ENCODE measurements around the gene PAX3. TPM values are rescaled to one million over a fixed set of nuclear protein-coding genes. Genes with fewer than 3 reads are reported as not detected.

Gene PAX3
- total RNA-seq, 1 donor, result not detected

DNA sequence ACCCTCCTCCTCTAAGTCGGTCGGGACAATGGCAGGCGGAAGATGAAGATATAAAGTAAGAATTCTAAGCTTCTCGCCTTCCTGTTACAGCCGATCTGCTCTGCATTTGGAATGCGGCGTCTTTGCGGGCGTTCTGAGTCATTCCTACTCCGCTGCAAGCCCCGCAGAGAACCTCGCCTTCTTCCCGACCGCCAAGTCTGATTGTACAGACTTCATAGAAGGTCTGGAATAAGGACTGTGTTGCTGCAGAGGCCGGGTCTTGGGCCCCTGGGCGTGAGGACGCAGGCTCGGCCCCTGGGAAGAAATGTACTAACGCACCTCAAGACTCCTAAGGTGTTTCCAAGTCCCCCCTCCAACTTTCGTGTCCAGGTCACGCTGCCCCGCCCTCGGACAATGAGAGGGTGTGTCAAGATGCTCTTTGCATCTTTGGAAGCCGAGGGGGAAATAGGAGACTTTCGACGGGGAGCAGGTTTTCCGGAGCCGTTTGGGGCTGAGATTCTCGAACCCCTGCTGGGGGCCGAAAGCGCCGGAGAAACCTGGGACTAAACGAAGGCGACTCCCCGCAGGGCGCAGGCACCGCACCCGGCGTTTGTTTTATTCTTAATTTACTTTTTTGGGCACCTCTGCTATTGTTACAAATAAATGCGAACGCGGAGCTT is 12.7 kb upstream of the PAX3 start:
- peak in 2 of 3 donors; percentile 28 to 29 for DNase-seq (ENCODE audit: low read depth in 2 of 3, low spot score in 2 of 3)

DNA sequence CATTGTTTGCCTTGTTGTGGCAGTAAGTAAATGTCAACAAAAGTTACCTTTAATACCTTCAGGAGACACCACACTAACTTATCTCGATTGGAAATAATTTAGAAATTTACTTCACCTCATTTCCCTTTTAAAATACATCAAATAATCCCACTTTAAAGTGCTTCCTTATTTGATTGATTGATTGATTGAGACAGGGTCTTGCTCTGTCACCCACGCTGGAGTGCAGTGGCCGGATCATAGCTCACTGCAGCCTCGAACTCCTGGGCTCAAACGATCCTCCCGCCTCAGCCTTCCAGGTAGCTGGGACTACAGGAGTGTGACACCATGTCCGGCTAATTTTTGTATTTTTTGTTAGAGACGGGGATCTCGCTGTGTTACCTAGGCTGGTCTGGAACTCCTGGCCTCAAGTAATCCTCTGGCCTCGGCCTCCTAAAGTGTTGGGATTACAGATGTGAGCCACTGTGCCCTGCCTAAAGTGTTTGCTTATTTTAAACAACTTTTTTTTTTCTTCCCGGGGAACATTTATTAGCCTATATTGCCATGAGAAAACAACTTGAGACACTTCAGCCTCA is 12.0 kb upstream of the PAX3 start:
- DNase-seq (ENCODE audit: low read depth in 2 of 3, low spot score in 2 of 3), result no peak

DNA sequence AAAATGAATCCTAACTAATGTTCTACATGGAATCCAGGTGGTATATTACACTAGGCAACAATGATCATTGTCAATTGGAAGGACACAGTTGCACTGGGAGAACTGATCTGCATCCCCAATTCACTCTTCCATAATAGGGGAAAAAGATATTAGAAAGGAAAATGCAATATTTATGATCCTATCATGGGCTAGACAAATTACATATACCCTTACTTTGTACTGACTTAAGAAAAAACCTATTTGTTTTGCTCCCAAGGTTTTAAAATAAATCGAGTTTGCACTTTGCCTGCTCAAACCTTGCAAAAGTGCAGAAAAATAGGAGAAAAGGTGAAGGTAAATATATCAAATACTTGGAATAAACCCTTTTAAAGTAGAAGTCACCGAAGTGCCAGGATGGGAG is 11.0 kb upstream of the PAX3 start:
- no peak for DNase-seq (ENCODE audit: low read depth in 2 of 3, low spot score in 2 of 3)

DNA sequence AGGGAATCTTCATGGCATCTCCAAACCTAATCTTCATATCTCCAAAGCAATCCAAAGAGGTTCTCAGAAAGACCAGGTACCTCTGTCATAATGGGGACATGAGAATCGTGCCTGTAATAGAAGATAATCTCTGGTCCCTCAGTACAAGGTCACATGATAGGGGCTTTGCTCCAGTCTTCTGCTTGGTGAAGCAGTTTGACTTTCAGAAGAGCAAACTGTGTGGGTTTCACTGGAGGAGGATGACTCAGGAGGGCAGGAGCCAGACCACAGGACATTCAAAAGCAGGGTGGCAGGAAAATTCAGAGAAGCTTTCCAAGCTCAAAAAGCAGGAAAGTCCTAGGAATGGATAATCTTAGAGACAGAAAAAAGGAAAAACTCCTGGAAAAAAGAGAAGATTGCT is 10.6 kb upstream of the PAX3 start:
- no peak for DNase-seq (ENCODE audit: low read depth in 2 of 3, low spot score in 2 of 3)

DNA sequence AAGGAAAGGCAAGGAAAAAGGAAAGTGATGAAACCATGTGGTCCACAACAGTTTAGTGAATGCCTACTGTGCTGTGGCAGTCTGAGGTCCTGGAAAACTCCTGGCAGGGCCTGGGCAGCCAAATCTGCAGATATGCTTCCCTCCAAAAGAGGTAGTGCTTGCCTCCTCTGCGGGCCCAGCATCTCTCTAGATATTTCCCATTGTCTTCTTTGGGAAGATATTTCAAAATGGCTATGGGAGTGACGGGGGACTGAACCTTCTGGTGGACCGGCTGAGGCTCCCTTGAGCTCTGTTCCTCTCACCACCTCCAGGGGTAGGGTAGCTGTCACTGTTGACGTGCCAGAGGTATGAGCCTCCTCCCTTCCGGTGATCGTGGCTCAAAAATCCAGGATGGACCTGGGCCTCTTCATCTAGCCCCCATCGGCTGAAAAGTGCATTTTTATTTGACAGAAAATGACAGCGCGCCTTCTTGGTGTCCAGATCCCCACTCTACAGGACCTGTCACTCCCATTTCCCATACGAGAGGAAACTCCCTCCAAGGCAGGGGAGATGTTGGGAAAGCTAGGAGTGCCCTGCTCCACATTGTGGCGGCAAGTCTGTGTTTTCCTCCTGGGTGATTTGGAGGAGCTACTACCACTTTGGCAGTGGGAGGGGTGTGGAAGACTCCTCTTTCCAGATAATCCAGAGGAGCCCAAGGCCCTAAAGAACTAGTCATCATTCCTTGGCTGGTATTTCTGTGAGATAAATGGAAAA is 9.4 kb upstream of the PAX3 start:
- no peak for DNase-seq (ENCODE audit: low read depth in 2 of 3, low spot score in 2 of 3)

DNA sequence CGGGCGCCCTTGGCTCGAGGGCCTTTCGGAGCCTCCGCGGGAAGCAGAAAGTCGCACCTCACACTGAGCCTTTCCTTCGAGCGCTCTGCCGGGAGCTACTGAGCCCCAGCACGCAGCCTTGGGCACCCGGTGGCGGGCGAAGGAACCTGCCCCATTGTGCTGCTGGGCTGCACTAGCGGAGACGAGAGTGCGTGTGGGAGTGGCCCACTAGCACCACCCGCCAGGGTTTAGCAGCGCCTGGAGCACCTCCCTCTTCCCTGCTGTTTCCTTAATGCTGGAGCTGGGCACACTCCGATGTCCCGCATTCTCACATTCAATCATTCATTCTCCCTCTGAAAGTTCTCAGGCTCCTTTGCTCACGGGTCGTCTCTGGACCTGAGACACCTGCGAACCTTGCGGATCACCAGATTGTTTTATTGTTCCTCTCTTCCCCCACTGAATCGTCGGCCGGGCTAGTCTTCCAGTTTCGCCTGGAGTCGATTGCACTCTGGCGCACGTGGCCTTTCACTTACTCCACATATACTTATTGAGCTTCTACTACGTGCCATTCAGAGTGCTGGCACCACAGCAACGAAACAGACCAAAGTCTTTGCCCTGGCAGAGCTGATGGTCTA is 8.5 kb upstream of the PAX3 start:
- peak in 1 of 3 donors; percentile 15 for DNase-seq (ENCODE audit: low read depth in 2 of 3, low spot score in 2 of 3)

DNA sequence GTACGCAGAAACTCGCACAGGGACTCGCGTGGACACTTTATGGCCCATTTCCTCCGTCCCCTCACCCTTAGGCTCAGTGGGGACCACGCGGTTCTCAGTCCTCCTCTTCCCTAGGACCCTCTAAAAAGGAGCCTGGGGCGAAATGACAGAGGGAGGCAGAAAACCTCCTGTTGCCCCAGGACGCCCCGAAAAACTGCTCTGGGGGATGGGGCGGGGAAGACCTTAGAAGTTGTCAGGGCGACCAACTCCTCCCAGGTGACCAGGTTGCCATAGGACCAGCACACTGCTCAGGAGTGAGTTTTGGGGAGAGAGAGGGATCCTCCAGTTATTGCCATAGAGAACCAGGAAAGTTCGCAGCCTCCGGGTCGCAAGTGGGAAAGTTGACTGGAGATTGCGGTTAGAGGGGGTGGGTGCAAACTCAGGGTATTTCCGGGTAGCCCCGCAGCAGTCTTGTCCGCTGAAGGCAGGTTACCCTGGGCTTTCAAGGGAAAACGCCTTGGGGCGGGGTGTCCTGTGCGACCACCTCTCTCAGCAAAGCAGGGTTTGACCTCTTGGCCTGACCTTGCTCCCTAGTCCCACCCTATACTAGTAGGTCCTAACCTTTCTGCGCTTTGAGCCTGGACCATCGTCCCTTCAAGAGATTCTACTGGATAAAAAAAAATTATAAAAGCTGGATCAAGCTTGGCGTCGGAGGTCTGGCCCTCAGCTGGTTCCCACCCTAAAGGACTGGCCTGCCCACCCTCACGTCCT is 7.8 kb upstream of the PAX3 start:
- DNase-seq (ENCODE audit: low read depth in 2 of 3, low spot score in 2 of 3), result no peak

DNA sequence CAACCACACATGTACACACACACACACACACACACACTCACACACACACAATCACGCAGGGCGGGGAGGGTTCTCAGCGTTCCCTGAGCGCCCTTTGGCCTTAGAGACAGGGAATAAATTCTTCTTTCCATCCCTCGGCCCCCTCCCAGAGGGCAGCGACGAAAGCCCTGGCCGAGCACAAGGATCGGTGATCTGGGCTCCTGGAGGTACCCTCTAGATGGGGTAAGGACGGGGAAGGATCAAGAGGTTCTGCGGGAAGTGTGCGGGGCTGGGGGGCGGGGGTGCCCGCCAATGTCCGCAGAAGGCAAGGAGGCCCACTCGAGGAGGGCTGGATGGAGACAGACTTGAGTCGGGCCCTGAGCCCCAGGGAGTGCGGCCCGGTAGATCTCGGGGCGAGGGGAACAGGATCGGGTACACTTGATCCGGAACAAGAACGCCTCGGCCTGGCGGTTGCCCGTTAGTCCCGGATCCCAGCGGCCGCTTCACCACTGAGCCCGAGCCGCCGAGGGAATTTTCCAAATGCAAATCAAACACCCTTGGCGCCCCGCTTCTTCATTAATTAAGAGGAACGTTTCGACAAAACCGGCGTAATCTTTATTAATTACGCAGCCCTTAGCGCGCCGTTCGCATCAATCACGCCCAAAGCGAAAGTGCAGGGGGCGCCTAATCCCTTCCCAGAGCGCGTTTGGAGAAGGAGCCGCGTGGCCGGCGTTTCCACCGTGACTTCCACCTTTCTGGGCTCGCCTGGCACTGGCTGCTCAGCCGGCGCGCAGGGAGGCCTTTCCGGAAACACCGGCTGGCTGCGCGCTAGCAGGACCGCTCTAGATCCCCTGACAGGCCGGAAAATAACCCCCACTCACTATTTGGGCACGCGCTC is 7.0 kb upstream of the PAX3 start:
- DNase-seq (ENCODE audit: low read depth in 2 of 3, low spot score in 2 of 3), result peak in 2 of 3 donors; percentile 50 to 51

DNA sequence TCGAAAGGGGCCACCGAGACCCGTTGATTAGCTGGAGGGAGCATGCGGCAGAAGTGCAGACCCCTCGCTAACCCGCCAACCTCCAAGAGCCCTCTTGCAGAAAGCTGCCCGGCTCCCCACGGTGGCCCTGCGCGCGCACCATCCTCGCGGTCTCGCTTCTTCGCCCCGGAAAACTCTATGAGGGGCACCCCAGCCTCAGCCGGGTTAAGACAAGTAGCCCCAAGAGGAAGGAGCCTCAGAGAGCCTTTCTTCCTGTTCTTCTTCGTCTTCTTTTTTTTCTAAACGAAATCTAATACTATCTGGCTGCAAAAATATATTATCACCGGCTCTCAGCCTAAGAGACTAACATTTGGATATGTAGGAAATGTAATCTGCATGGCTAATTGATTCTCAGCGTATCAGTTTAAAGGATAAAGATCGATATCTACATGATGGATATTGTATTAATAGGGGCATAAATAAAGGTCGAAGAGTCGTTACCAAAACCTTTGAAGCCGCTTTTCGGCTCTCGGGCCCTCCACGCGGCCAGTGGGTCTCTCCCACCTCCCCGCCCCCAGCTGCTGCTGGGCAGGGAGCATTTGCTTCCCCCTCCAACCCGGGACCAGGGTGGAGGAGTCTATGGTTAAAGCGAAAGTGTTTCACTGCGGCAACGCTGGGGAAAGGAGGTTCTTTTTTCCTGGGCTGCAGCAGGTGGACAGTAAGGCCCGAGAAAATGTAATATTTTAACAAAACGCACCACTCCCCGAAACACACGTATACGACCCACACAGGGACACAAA is 6.1 kb upstream of the PAX3 start:
- DNase-seq (ENCODE audit: low read depth in 2 of 3, low spot score in 2 of 3), result peak in 2 of 3 donors; percentile 51 to 53

DNA sequence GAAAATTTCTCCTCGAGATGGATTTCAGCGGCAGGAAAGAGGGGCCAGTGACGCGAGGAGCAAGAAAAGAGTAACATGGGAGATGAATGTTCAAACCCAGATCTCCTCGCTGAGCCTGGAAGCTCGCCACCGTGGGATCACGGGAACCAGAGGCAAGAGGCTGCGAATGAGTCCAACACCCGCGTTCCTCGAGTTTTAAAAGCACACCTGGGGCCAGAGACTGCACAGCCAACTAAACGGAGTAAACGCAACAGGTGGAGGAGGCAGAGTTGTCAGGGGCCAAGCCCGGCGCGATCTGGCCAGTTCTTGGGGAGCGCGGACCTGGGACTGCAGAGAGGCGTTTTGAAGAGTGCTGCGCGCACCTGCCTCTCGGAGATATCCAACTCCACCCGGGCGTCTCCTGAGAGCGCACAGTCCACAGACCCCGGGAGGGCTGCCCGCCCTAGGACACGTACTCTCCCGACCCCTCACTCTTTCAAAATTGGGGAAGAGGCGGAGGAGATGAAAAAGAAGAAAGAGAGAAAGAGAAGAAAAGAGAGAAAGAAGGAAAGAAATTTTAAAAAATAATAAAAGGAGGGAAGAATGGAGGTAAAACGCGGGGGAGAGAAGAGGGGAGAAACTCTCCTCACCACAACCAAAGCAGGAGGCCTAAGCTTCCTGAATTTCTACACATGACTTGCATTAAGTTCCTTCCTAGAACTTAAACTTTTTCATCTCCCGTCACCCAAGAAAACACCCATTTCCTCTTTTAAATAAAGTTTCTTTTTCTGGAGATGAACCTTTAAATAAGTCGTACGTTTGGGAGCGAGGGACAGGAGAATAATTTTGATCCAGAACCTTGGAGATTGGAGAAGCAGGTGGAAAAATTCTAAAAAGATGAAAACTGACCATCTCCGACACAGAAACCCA is 5.3 kb upstream of the PAX3 start:
- DNase-seq (ENCODE audit: low read depth in 2 of 3, low spot score in 2 of 3), result peak in 2 of 3 donors; percentile 24 to 37

DNA sequence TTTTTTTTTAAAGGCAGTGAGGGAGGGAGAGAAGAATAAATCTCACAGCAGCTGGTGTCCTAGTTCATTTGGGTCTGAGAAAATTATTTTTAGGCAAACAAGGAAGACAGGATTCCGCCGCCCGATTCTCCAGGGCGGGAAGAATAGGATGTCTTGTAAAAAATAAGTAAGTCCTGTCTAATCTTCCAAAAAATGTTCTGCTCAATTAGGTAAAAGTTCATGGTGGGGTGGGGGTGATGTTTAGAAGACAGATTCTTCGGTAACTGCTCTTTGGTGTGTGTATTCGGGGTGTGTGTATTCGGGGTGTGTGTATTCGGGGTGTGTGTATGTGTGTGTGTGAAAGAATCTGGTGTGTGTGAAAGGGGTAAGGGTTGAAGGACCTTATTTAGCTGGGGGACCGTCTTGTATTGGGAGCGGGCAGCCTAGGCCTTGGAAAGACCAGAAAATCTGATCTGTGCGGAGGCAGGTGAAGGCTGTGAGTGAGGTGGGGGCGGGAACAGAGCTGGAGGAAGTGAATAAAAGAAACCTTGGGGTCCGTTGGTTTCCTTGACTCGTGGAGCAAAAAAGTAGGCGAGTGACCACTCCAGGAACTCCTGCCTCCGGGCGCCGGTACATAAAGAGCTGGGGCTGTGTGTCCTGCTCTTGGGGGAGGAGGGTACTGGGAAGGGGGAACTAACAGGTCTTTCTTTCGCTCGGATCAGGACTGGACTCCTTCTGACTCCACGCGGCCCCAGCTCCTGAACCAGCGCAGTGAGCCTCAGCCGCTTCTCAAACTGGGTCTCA is 4.4 kb upstream of the PAX3 start:
- DNase-seq (ENCODE audit: low read depth in 2 of 3, low spot score in 2 of 3), result no peak

DNA sequence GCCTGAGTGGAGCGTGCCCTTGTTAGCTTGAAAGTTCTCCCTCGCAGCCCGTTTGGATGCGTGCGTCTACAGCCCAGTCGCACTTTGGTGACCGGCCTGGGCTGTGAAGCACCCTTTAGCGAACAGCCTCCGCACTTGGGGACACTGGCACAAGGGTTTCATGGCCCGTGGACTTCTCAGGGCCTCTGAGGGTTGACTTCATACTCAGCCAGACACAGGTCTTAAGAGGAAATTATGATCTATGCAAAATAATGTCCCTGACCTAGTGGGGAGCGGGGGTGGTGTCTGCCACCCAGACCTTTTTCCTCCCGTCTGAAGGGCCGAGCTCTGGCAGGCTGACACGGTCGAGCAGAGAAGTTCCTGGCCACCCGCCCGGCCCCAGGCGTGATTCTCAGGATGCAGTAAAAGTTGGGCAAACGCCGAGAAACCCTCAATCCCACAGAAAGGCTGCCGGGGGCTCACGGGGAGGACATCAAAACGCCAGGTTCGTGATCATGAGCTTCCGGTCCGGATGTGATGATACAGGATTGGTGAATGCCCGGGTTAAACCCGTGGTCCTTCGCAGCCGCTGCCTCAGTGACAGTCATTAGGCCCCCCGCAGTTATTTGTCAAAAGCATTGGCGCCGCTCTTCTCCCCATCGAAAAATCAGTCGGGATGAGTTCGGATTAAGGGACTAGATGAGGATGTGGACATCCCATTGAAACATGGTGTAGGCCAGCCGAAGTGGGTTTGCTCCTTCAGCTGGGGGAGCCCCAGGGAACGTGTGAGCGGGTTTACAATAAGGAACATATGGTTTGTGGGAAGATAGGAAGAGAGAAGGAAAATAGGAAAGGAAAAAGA is 3.6 kb upstream of the PAX3 start:
- peak in 2 of 3 donors; percentile 18 to 20 for DNase-seq (ENCODE audit: low read depth in 2 of 3, low spot score in 2 of 3)

DNA sequence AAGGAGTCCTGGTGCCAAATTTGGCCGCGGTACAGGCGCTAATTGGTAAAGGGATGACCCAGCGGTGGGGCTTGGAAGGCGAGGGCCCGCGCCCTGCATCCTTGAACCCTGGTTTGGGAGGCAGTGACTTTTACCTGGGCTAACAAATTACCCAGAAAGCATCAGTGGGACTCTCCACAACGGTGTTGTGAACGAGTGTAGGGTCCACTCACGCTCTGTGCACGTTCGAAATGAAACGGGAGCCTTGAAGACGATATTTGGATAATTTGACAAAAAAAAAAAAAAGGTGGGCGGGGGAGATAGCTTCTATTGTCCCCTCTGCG is 3.0 kb upstream of the PAX3 start:
- no peak for DNase-seq (ENCODE audit: low read depth in 2 of 3, low spot score in 2 of 3)

DNA sequence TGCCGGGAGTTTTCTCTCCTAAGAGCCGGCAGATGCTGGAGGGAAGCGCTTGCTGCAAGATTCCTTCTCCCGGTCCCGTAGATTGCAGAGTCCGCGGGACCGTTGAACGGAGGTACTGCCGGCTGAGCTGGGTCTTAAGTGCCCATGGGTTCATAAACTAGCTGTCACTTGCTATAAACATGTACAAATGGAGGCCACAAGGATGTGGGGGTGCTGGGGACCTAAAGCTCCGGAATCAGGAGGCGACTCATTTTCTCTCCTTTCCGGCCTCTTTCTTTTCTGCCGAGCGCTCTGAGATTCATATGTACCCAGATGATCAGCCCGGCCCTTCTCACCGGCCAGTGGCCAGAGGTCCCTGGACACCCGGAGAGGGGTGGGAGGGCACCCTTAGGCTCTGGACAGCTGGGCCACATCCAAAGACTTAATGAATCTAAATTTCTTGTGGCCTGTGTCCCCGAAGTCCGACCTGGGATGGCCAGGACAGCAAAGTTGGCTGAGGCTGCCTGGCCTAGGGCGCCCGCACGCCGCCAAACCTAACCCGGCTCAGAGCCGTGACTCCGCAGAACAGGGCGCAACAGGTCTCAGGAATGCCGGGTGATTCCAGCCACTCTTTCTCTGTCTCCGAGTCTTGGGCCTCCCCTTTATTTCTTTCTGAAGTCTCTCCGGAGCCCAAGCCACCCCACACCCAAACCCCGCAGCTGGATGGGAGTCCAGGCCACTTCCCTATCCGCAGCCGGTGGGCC is 2.4 kb upstream of the PAX3 start:
- peak in 2 of 3 donors; percentile 18 to 23 for DNase-seq (ENCODE audit: low read depth in 2 of 3, low spot score in 2 of 3)

DNA sequence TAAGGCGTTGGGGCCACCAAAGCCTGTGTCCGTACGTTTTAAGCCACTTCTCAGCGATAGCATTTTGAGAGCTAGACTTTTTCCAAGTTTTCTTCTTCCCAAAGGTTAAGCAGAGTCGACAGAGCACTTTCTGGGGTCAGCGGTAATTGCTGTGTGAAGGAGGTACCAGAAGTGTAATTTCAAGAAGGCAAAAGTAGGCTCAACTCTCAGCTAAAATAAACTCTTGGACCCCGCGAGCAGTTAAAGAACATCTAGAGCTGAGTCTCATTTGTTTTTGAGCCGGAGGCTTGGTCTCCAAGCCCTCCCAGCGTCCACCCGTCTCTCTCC is 1.9 kb upstream of the PAX3 start:
- DNase-seq (ENCODE audit: low read depth in 2 of 3, low spot score in 2 of 3), result peak in 2 of 3 donors; percentile 14 to 30
